SU-DHL-6 (cell line): ENCODE measurements around the gene ARFGEF3.

Experiments
- H2AFZ ChIP-seq: fragments of 200-600 bp; sonication (generic); 2 replicates; pipeline ENCODE4 v1.6.1; 2014; ENCODE audit warnings: low read depth, mild to moderate bottlenecking, moderate library complexity, mixed read lengths, antibody characterized with exemption, low read length; ENCODE audit not compliant: severe bottlenecking
- H3F3A ChIP-seq: fragments of 200-600 bp; shearing (Covaris generic); 2 replicates; pipeline ENCODE4 v1.6.0; 2016; ENCODE audit warnings: antibody characterized with exemption, mild to moderate bottlenecking; ENCODE audit not compliant: insufficient read depth
- H3K27ac ChIP-seq: fragments of 200-600 bp; sonication (generic); 2 replicates; pipeline ENCODE4 v1.5.1; 2016; ENCODE audit warnings: low read depth, mild to moderate bottlenecking, low read length, moderate library complexity, mixed read lengths
- H3K27me3 ChIP-seq: fragments of 200-600 bp; sonication (generic), shearing (Covaris generic); 2 replicates; pipeline ENCODE4 v1.6.0; 2014; ENCODE audit warnings: mild to moderate bottlenecking, low read length
- H3K36me3 ChIP-seq: fragments of 200-600 bp; sonication (generic); 2 replicates; pipeline ENCODE4 v1.6.1; 2014; ENCODE audit warnings: mild to moderate bottlenecking, low read length, mixed read lengths
- H3K4me2 ChIP-seq: fragments of 300-600, 200-600 bp; shearing (Covaris generic), sonication (generic); 2 replicates; pipeline ENCODE4 v1.6.0; 2014; ENCODE audit warnings: low read length, low read depth, mild to moderate bottlenecking; ENCODE audit not compliant: poor library complexity, severe bottlenecking
- H3K4me3 ChIP-seq: fragments of 200-600 bp; sonication (generic); 2 replicates; pipeline ENCODE4 v1.5.1; 2014; ENCODE audit warnings: antibody characterized with exemption, low read length, mild to moderate bottlenecking, mixed read lengths; ENCODE audit not compliant: insufficient read depth, poor library complexity, severe bottlenecking
- H3K79me2 ChIP-seq: fragments of 200-600 bp; sonication (generic); 2 replicates; pipeline ENCODE4 v1.6.1; 2014; ENCODE audit warnings: mild to moderate bottlenecking, low read length, moderate library complexity; ENCODE audit not compliant: insufficient read depth
- H3K9ac ChIP-seq: fragments of 200-600 bp; sonication (generic); 2 replicates; pipeline ENCODE4 v1.7.0; 2014; ENCODE audit warnings: mild to moderate bottlenecking, low read length
- H3K9me2 ChIP-seq: fragments of 200-600 bp; sonication (generic); replicated peaks from 2 replicates; pipeline ENCODE4 v1.6.1; 2014; ENCODE audit warnings: low read length; ENCODE audit not compliant: insufficient read depth
- H3K9me3 ChIP-seq: fragments of 200-600 bp; sonication (generic); 2 replicates; pipeline ENCODE4 v1.6.1; 2014; ENCODE audit warnings: low read length, mixed read lengths; ENCODE audit not compliant: insufficient read depth
- H4K20me1 ChIP-seq: fragments of 200-600 bp; sonication (generic); 2 replicates; pipeline ENCODE4 v1.6.1; 2014; ENCODE audit warnings: low read depth, mild to moderate bottlenecking, antibody characterized with exemption, low read length, moderate library complexity, mixed read lengths
- EZH2phosphoT487 ChIP-seq: fragments of 200-600 bp; sonication (generic), shearing (Covaris generic); conservative IDR thresholded peaks from 2 replicates; pipeline ENCODE4 v1.6.1; 2018; ENCODE audit warnings: mild to moderate bottlenecking, antibody characterized with exemption, low read length, moderate library complexity, mixed read lengths
- TF ChIP-seq, protein P1 (sequence below): fragments of 200-600 bp; sonication (generic); IDR thresholded peaks from one replicate; pipeline ENCODE4 v1.5.1; 2017; ENCODE audit warnings: antibody characterized with exemption, mild to moderate bottlenecking, low read length, moderate library complexity; ENCODE audit not compliant: insufficient read depth, poor library complexity, severe bottlenecking

ARFGEF3 gene

DNA sequence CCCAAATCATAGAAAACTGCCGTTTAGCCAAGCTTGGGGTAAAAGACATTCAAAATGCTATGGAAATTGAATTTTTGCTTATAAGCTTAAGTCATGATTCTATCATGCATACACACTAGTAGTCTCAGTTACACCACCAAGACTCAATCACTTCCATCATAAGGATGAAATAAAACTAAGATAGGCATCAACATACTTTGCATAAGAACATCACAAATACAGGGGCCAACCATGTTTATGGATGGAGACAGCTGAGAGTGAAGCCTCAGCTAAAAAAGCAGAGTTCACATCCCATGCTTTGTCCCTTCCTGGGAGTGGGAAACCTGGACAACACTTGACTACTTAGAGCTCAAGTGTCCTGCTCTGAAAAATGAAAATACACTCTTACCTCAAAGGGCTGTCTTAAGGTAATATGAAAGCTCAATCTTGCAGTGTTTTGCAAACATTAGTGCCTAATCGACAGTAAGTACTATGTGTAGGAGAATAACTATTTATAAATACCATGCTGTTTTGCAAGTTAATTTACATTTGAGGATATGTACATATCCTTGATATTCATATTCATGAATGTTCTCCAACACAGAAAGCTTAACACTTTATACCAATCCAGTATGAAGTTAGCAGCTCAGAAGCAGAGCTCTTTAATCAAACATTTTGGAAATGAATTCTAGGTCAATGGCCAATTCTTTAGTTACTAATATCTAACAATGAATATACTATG lies 184.0 kb downstream of the ARFGEF3 start:
- TF ChIP-seq, protein P1, sequence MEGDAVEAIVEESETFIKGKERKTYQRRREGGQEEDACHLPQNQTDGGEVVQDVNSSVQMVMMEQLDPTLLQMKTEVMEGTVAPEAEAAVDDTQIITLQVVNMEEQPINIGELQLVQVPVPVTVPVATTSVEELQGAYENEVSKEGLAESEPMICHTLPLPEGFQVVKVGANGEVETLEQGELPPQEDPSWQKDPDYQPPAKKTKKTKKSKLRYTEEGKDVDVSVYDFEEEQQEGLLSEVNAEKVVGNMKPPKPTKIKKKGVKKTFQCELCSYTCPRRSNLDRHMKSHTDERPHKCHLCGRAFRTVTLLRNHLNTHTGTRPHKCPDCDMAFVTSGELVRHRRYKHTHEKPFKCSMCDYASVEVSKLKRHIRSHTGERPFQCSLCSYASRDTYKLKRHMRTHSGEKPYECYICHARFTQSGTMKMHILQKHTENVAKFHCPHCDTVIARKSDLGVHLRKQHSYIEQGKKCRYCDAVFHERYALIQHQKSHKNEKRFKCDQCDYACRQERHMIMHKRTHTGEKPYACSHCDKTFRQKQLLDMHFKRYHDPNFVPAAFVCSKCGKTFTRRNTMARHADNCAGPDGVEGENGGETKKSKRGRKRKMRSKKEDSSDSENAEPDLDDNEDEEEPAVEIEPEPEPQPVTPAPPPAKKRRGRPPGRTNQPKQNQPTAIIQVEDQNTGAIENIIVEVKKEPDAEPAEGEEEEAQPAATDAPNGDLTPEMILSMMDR, result no peak
- TF ChIP-seq EZH2phosphoT487, result no peak
- H3K9me3 ChIP-seq, result no peaks in the 10 kb centered on the region
- no peaks in the 10 kb centered on the region for H3K27me3 ChIP-seq
- H3K79me2 ChIP-seq, result no peaks in the 10 kb centered on the region
- H2AFZ ChIP-seq, result no peak overlapping the region
- no peak overlapping the region for H3K27ac ChIP-seq
- no peak overlapping the region for H3K4me3 ChIP-seq
- no peaks in the 10 kb centered on the region for H3F3A ChIP-seq
- H4K20me1 ChIP-seq, result no peaks in the 10 kb centered on the region
- H3K36me3 ChIP-seq, result no peaks in the 10 kb centered on the region
- H3K9me2 ChIP-seq, result no peaks in the 10 kb centered on the region
- H3K9ac ChIP-seq, result no peak overlapping the region
- no peak overlapping the region for H3K4me2 ChIP-seq

GRCh38 chr6:138346302-138347195 lies 184.8 kb downstream of the ARFGEF3 start:
- Histone ChIP-seq H3K4me2 (no peak overlapping the region), H3K27ac (no peak overlapping the region), H3K4me3 (no peak overlapping the region), H3K27me3 (no peaks in the 10 kb centered on the region), H3K9me3 (no peaks in the 10 kb centered on the region), H4K20me1 (no peaks in the 10 kb centered on the region), H3K9ac (no peak overlapping the region), H3F3A (no peaks in the 10 kb centered on the region), H3K36me3 (no peaks in the 10 kb centered on the region), H3K79me2 (no peaks in the 10 kb centered on the region), H3K9me2 (no peaks in the 10 kb centered on the region), H2AFZ (no peak overlapping the region)
- no peak for TF ChIP-seq EZH2phosphoT487
- TF ChIP-seq, protein P1, result no peak

DNA sequence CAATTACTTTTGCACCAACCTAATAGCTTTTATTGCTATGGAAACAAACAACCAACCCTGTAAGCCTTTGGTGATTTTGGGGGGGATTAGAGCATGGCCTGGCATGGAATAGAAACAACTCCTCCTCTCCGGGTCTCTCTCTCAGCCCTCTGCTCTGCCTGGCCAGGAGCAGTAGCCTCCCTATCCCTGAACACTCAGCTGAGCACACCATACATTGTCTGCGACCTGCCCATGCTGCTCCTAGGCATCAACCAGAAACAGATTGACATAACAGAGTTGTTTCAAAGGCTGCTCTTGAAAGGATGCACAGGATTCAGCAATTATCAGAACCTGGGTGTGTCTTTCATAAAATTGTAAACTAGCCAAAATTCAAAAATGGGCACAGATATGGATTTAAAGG lies 186.1 kb downstream of the ARFGEF3 start:
- no peak overlapping the region for H2AFZ ChIP-seq
- no peak for TF ChIP-seq EZH2phosphoT487
- TF ChIP-seq, protein P1, result no peak
- no peak overlapping the region for H3K4me2 ChIP-seq
- no peak overlapping the region for H3K27ac ChIP-seq
- no peaks in the 10 kb centered on the region for H3F3A ChIP-seq
- H3K27me3 ChIP-seq, result no peaks in the 10 kb centered on the region
- no peak overlapping the region for H3K4me3 ChIP-seq
- no peaks in the 10 kb centered on the region for H4K20me1 ChIP-seq
- no peaks in the 10 kb centered on the region for H3K36me3 ChIP-seq
- no peaks in the 10 kb centered on the region for H3K9me2 ChIP-seq
- no peak overlapping the region for H3K9ac ChIP-seq
- H3K79me2 ChIP-seq, result no peaks in the 10 kb centered on the region
- H3K9me3 ChIP-seq, result no peaks in the 10 kb centered on the region
